ENCODE measurements around the gene SPEG.

Gene SPEG

GRCh38 chr2:219517954-219518778 lies 83.5 kb downstream of the SPEG start:
- no peak for DNase-seq

- DNase-seq: no peak
Observed at GRCh38 chr2:219519526-219519916, 84.9 kb downstream of the SPEG start.

- DNase-seq: no peak
Observed at GRCh38 chr2:219520079-219520478, 85.4 kb downstream of the SPEG start.

DNA sequence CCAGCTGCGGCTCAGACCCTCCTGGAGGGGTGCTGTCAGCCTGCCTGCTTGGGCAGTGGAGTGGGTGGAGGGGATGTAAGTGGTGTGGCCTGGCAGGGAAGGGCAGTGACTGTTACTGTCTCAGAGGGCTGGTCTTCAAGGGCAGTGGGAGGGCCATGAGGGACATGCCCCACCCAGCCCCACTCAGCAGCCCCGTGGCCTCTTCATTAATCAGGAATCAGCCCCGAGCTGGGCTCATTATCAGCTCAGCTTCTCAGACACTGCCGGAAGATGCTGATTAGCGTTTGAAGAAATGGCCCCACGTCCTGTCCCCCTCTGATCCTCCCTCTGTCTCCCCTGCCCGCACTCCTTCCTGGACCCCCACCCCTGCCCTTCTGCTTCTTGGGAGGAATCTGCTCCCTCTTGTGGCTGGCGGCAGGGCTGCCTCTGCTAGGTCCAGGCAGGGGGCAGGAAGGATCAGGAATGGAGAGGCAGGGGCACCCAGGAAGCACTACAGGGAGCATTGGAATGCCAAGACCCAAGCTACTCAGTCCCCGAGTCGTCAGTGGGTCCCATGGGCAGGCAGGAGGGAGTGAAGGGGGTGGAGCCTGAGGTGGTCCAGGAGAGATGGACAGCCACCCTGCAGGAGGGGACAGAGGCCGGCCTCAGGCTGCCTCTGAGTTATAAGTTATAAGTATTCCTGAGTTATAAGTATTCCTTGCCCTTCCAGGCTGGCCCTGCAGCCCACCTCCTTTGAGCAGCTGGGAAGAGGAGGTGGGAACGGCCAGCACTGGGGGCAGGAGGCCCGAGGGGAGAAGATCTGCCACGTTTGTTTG lies 86.6 kb downstream of the SPEG start:
- no peak for DNase-seq

DNA sequence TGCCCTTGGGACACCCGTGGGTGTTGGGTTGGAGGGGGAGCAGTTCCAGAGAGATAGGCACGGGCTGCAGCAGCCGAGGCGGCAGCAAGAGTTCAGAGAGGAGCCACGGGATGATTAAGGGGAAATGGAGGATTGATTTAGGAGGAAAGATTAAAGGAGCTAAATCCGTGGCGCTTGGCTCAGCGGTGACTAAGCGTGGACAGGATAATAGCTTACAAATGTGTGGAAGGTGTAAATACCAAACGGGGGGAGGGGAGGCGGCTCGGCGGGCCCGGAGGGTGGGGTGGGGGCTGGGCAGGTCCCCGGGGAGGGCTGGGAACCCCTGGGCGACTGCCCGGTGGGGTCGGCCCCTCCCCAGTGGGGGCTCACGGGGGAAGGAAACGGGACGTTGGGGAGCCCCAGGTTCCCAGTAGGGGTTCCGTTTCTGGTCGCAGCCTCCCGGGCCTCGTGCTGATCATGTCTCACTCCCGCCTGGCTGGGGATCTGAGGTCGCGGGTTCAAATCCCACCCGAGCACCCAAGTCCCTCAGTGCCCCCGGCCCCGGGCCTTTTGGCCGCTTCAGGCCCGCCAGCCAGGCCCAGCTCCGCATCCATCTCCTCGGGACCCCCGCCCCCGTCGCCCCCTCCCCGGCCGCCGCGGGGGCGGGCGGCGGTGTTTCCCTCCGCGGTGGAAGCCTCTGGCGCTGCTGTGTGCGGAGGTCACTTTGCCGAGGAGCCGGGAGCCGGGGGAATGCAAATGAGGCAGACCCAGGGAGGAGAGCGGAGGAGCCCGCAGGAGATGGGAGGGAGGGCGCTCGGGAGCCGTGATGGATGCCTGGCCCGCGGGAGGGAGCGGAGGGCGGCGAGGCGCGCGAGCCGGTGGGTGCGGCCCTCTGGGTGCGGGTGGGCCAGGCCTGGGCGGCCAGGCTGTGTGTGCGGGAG lies 87.7 kb downstream of the SPEG start:
- no peak for DNase-seq

DNA sequence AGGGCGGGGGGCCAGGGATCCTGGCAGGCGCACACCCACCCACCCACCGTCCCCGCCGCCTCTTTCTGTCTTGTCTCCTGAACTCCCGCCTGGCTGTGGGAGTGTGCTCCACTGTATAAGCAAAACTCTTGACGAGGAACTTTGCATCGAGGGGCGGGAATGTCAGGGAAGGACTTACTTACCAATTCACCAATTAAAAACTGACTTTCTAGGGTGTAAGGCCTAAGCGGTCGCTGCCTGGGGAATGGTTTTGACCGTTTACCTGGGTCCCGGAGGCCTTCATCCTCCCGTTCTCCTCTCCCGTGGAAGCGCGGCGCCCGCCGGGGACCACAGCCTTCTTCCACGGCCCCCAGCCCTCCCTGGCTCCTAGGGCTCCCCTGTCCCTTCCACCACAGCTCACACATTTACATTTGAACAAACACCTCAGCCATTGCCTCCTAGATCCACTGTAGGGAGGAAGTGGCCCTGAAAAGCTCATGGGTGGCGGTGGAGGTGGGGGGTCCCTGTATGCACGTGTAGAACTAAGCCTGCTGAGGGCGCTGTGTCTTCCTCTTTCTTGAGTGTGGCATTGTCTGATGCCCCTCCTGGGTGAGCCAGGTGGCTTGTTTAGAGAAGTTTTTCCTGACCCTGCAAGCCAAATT lies 88.5 kb downstream of the SPEG start:
- DNase-seq: no peak

DNA sequence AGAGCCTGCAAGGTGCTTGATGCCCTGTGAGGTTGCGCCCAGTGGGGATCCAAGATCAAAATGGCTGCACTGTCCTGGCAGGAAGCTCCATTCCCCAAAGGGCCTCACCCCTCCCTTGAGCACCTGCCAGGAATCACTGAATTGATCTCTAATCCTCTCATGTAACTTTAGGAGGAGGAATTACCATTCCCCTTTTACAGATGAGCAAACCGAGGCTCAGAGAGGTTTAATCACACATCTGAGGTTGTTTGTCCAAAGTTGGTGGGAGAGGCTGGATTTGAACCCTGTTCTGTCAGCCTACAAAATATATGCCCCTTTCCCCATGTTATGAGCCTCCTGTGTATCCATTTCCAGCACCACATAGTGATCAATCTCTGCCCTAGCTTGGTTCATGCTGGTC lies 90.2 kb downstream of the SPEG start:
- no peak for DNase-seq

- DNase-seq: no peak
Observed at GRCh38 chr2:219525533-219526232, 91.0 kb downstream of the SPEG start.

GRCh38 chr2:219526320-219527075 lies 91.9 kb downstream of the SPEG start:
- DNase-seq: no peak

DNA sequence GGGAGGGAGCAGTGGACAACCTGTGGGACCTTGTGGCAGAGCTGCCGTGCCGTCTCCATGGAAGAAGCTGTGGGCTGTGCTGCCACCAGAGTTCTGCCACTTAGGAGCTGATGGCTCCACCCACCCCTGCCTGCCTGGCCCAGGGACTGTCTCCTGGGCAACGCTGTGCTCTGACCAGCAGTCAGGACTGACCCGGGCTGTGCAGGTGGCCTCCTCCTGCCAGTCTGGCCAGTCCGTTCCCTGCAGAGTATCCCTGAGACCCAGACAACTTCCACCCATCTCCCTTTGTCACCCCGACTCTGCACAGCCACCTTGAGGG lies 92.4 kb downstream of the SPEG start:
- no peak for DNase-seq

DNA sequence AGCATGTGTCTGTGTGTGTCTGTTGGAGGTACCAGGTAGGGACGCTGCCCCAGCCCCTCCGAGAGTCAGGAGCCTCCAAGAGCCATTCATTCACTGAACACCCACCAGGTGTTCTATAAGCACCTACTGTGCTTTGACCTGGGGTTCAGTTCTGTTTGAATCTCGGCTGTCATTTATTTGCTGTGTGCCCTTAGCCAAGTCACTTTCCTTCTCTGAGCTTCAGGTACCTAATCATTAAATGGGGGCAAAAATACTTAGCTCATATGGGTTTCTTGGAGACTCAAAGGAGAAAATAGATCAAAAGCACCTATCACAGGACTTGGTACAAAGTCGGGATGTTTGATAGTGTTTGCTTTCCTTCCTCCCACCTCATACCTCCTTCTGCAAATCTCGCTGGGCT lies 92.8 kb downstream of the SPEG start:
- DNase-seq: no peak

GRCh38 chr2:219530048-219530963 lies 95.7 kb downstream of the SPEG start:
- DNase-seq: peak; percentile 80 to 88

DNA sequence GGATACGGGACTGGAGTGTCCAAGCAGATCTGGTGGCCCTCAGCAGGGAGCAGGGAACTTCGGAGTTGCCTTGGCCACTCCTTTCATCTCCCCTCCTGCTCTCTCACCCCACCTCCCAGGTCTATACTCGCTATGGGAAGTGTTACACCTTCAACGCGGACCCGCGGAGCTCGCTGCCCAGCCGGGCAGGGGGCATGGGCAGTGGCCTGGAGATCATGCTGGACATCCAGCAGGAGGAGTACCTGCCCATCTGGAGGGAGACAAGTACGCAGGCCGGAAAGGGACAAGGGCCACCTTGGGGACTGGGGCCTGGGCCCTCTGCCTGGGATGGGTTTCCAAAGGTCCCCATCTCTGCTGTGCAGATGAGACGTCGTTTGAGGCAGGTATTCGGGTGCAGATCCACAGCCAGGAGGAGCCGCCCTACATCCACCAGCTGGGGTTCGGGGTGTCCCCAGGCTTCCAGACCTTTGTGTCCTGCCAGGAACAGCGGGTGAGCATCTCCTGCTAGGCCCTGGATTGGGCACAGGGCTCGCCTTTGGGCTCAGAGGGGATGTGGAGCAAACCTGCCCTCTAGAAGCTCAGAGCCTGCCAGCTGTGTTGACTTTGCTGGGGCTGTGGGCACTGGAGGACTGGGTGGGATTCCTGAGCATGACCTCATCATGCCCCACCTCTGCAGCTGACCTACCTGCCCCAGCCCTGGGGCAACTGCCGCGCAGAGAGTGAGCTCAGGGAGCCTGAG lies 97.2 kb downstream of the SPEG start:
- no peak for DNase-seq

- DNase-seq: no peak
Observed at GRCh38 chr2:219532378-219532649, 97.7 kb downstream of the SPEG start.

- DNase-seq: no peak
Observed at GRCh38 chr2:219533930-219534661, 99.5 kb downstream of the SPEG start.

- DNase-seq: no peak
Observed at GRCh38 chr2:219536425-219536824, 101.8 kb downstream of the SPEG start.

- DNase-seq: no peak
Observed at GRCh38 chr2:219536967-219537366, 102.3 kb downstream of the SPEG start.

- DNase-seq: no peak
Observed at GRCh38 chr2:219537657-219538488, 103.2 kb downstream of the SPEG start.
